ENCODE data around the gene KLRF1. TPM values are rescaled to one million over a fixed set of nuclear protein-coding genes. Genes with fewer than 3 reads are reported as not detected.

Gene KLRF1
- total RNA-seq, 2 donors from 2014 or later = 0.54 to 0.92 TPM

DNA sequence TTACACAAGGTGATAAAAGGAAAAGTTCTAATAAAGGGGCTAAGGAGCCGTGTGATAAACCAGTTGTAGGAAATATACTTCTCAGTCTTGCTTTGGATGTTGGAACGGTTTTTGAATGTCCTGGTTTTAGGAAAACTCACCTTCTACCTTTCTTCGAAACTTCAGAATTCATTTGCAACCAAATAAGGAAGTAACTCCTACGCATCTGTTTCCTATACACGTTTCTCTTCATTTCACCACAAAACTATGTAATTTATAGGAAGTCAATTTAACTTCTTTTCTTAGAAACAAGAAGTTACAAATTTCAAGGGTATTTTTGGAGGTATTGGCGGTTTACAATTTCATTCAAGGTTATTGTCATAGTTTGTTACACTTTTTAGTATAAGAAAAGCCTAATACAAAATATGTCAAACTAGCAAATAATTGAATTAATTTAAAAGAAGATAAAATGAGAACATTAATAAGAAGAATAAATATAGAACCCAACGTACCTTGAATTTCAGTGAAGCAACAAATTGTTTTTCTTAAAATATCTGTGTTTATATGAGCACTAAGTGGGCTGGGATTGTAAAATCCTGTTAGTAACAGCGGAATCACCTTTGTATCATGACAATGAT, 33.4 kb upstream of the KLRF1 start:
- TF ChIP-seq, protein P1, sequence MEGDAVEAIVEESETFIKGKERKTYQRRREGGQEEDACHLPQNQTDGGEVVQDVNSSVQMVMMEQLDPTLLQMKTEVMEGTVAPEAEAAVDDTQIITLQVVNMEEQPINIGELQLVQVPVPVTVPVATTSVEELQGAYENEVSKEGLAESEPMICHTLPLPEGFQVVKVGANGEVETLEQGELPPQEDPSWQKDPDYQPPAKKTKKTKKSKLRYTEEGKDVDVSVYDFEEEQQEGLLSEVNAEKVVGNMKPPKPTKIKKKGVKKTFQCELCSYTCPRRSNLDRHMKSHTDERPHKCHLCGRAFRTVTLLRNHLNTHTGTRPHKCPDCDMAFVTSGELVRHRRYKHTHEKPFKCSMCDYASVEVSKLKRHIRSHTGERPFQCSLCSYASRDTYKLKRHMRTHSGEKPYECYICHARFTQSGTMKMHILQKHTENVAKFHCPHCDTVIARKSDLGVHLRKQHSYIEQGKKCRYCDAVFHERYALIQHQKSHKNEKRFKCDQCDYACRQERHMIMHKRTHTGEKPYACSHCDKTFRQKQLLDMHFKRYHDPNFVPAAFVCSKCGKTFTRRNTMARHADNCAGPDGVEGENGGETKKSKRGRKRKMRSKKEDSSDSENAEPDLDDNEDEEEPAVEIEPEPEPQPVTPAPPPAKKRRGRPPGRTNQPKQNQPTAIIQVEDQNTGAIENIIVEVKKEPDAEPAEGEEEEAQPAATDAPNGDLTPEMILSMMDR (IDR thresholded peaks at IDR 0.05) = no peak

DNA sequence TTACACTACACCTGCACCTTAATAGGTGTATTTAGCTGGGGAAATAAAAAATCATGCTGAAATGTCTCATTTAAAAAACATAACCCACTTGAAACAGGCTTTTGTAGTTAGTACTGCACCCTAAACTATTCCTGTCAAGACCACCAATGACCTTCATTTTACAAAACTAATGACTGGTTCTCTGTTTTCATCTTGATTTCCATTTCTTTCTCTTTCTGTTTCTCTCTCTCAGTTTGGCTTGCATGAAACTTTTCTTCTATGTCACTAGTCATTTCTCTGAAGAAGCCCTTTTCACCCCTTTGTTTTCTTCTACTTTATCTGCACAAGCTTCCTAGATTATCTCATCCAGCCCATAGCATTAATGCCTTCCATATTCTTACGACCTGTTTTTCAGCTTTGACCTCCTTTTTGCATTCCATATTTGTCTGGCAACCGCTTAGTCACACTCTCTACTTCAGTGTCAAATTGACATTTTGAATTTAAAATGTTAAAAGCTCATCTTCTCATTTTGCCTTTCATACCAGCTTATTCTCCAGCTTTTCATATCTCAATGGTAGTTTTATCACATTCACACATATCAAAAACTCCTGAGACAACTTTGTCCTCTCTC, 32.7 kb upstream of the KLRF1 start:
- Histone ChIP-seq H3K9me3 (no peaks in the 10 kb centered on the region), H3K27ac (no peak overlapping the region), H3K27me3 (replicated peaks; ENCODE audit: insufficient read depth) (no peaks in the 10 kb centered on the region), H3K36me3 (no peaks in the 10 kb centered on the region), H3K4me3 (no peak overlapping the region), H3K4me1 (ENCODE audit: control insufficient read depth in 1 of 2, low read depth in 2 of 2) (no peaks in the 10 kb centered on the region)
- TF ChIP-seq, protein P1 (IDR thresholded peaks at IDR 0.05) = no peak
- DNase-seq (ENCODE audit: low spot score) = no peak
- ATAC-seq (ENCODE audit: insufficient number of reproducible peaks, low FRiP score, low read depth) = no peak

More for the DNA sequence above, 33.4 kb upstream of the KLRF1 start:
- DNase-seq (ENCODE audit: low spot score) (no peak), ATAC-seq (ENCODE audit: insufficient number of reproducible peaks, low FRiP score, low read depth) (no peak)
- no peaks in the 10 kb centered on the region for H3K36me3 ChIP-seq
- H3K4me1 ChIP-seq (ENCODE audit: control insufficient read depth in 1 of 2, low read depth in 2 of 2) = no peaks in the 10 kb centered on the region
- H3K27ac ChIP-seq = no peak overlapping the region
- H3K9me3 ChIP-seq = no peaks in the 10 kb centered on the region
- no peak overlapping the region for H3K4me3 ChIP-seq
- H3K27me3 ChIP-seq (replicated peaks; ENCODE audit: insufficient read depth) = no peaks in the 10 kb centered on the region

DNA sequence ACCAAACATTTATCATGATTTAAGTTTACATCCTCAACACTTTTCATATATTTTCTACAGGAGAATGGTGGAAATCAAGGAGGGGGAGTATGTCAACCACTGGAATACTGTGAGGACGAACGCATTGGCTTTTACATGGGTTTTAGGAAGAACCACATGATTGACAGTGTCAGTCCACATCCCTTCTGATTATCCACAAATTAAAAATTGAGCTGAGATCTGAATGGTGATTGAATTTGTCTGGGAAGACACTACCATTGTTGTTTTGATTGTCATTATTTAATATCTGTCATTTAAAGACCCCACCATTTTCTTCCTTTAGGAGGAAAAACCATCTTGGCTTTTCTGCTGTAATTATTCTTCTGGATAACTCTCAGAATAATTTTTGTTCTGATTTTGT, 31.3 kb upstream of the KLRF1 start:
- Histone ChIP-seq H3K27ac (no peak overlapping the region), H3K27me3 (replicated peaks; ENCODE audit: insufficient read depth) (no peaks in the 10 kb centered on the region), H3K4me3 (no peak overlapping the region), H3K4me1 (ENCODE audit: control insufficient read depth in 1 of 2, low read depth in 2 of 2) (no peaks in the 10 kb centered on the region), H3K36me3 (no peaks in the 10 kb centered on the region), H3K9me3 (no peaks in the 10 kb centered on the region)
- TF ChIP-seq, protein P1 (IDR thresholded peaks at IDR 0.05) = no peak
- DNase-seq (ENCODE audit: low spot score) = no peak
- no peak for ATAC-seq (ENCODE audit: insufficient number of reproducible peaks, low FRiP score, low read depth)

DNA sequence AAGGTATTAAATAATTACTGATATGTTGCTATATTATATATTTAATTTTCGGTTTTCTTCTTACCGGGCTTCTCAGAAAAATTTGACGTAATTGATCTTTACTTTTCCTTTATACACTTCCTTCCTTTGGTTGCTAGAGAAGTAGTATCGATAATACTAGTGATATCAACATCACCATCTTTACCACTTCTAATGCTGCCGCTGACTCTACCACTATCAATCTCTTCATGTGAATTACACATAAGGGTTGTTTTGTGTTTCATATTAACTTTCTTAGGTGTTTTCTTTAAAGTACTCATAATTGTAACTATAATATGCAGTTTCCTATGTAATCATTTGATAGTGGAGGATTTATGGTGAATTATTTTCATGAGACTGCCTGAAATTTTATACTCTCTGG, 30.9 kb upstream of the KLRF1 start:
- ATAC-seq (ENCODE audit: insufficient number of reproducible peaks, low FRiP score, low read depth) (no peak), DNase-seq (ENCODE audit: low spot score) (no peak)
- Histone ChIP-seq H3K9me3 (no peaks in the 10 kb centered on the region), H3K27ac (no peak overlapping the region), H3K4me1 (ENCODE audit: control insufficient read depth in 1 of 2, low read depth in 2 of 2) (no peaks in the 10 kb centered on the region), H3K4me3 (no peak overlapping the region), H3K36me3 (no peaks in the 10 kb centered on the region), H3K27me3 (replicated peaks; ENCODE audit: insufficient read depth) (no peaks in the 10 kb centered on the region)
- TF ChIP-seq, protein P1 (IDR thresholded peaks at IDR 0.05) = no peak

DNA sequence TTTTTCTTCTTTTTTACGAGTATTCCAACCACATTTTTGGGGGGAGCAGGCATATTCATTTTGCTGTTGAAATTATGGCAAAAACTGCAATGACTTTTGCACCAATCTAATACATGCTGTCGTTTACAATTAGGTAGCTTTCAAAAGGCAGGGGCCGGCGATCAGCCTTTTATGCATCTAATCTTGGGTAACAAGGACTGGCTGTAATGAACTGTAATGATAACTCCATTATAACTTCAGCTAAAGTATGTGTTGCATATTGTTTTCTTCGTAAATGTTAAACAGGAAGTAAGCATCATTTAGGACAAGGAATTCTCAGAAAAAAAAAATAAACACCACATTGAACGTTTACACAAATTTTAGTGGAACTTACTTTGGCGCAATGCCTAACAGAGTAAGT, 30.3 kb upstream of the KLRF1 start:
- no peak for ATAC-seq (ENCODE audit: insufficient number of reproducible peaks, low FRiP score, low read depth)
- TF ChIP-seq, protein P1 (IDR thresholded peaks at IDR 0.05) = no peak
- no peaks in the 10 kb centered on the region for H3K36me3 ChIP-seq
- no peaks in the 10 kb centered on the region for H3K27me3 ChIP-seq (replicated peaks; ENCODE audit: insufficient read depth)
- H3K4me3 ChIP-seq = no peak overlapping the region
- DNase-seq (ENCODE audit: low spot score) = no peak
- no peaks in the 10 kb centered on the region for H3K4me1 ChIP-seq (ENCODE audit: control insufficient read depth in 1 of 2, low read depth in 2 of 2)
- H3K9me3 ChIP-seq = no peaks in the 10 kb centered on the region
- H3K27ac ChIP-seq = no peak overlapping the region

Data from thoracic aorta (tissue), 2 donors.